RWPE1 (cell line): ENCODE data around the gene C11orf52.

Experiments
- CTCF ChIA-PET: fragments of 350-600 bp; sonication (Branson Sonifier 250); formaldehyde crosslinking; extraction: SDS; loops from one replicate; lab custom pipeline; 2021; lab: Yijun Ruan, JAX
- POLR2A ChIA-PET: fragments of 400-600 bp; formaldehyde crosslinking; extraction: SDS; loops from one replicate; lab custom pipeline; 2020; ENCODE audit warnings: antibody characterized with exemption; ENCODE audit not compliant: low non-redundant PET; lab: Yijun Ruan, JAX
- DNase-seq: peaks from one replicate; pipeline ENCODE4 v3.0.0; 2012; ENCODE audit warnings: low spot score
- H3K27ac ChIP-seq: fragments of 450-650 bp; 2 replicates; pipeline ENCODE4 v1.5.1; 2017
- CTCF ChIP-seq: fragments of 450-650 bp; conservative IDR thresholded peaks from 2 replicates; pipeline ENCODE4 v1.5.1; 2017; ENCODE audit warnings: low read depth, mild to moderate bottlenecking

C11orf52 gene

DNA sequence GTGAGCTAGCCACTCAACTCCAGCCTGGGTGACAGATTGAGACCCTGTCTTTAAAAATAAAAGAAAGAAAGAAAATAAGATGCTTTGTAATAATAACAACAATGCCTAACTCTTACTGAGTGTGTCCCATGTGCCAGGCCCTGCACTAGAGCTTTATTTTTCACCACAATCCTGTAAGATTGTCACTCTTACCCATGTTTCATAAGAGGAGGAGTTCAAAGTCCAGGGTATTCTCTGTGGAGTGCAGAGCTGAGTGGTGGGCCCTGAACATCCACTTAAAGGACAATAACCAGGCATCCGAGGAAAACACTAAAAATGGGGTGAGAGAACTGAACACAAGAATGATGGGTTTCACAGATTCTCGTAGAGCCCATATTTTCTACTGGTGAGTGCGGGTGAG, 925 bp upstream of the C11orf52 start:
- no peak for TF ChIP-seq CTCF
- no peak overlapping the region for H3K27ac ChIP-seq
- CTCF ChIA-PET = no interaction called here

GRCh38 chr11:111920908-111921307, 2.2 kb downstream of the C11orf52 start:
- TF ChIP-seq CTCF = no peak
- H3K27ac ChIP-seq = no peak overlapping the region
- no peak for DNase-seq
- CTCF ChIA-PET = no interaction called here
- POLR2A ChIA-PET = no interaction called here

More for the DNA sequence above, 925 bp upstream of the C11orf52 start:
- DNase-seq = no peak
- POLR2A ChIA-PET = no interaction called here

- POLR2A ChIA-PET = no interaction called here
- DNase-seq = no peak
- CTCF ChIA-PET = no interaction called here
- TF ChIP-seq CTCF = no peak
- no peak overlapping the region for H3K27ac ChIP-seq
These were observed 3.0 kb downstream of the C11orf52 start for GRCh38 chr11:111921541-111922230.

GRCh38 chr11:111922803-111923202, 4.1 kb downstream of the C11orf52 start:
- H3K27ac ChIP-seq = no peak overlapping the region
- POLR2A ChIA-PET = no interaction called here
- DNase-seq = no peak
- no peak for TF ChIP-seq CTCF
- CTCF ChIA-PET = no interaction called here

DNA sequence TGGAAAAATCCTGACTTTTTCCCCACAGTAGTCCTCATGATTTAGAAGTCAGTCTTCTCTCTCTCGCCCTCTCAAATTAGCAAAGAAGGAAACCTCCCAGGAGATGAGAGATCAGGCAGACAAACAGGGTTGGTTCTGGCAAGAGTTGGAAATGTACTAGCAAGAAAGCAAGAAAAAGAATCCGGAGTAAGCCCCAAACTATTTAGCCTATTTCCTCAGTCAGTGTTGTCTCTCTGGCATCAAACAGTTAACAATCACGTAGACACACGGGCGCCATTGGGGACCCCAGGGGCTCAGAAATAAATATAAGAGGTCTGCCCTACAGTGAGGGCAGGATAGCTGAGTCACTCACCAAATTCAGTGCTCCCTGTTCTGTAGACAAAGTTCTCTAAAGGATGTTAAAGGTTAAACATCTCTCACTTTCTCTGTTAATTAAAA, 4.7 kb downstream of the C11orf52 start:
- ChIA-PET POLR2A (no interaction called here), CTCF (no interaction called here)
- no peak overlapping the region for H3K27ac ChIP-seq
- TF ChIP-seq CTCF = no peak
- DNase-seq = no peak

- H3K27ac ChIP-seq = no peak overlapping the region
- no peak for DNase-seq
These were observed 5.2 kb downstream of the C11orf52 start for GRCh38 chr11:111923951-111924350.

More at GRCh38 chr11:111923951-111924350, 5.2 kb downstream of the C11orf52 start:
- TF ChIP-seq CTCF = no peak
- POLR2A ChIA-PET = no interaction called here
- CTCF ChIA-PET = interaction anchor here (1.3 kb wide), 1 partner anchor 82 kb away, joined by 3 read pairs; no protein-coding TSS in a partner anchor
